ENCODE data around the gene TNS1.

TNS1 gene

GRCh38 chr2:218002143-218002844 lies 501 bp downstream of the TNS1 start:
- DNase-seq (ENCODE audit: extremely low read depth, low read depth): no peak
- no peak for TF ChIP-seq CTCF (IDR thresholded peaks at IDR 0.05; ENCODE audit: low read depth, low read length)

GRCh38 chr2:218001629-218002028 lies 1.2 kb downstream of the TNS1 start:
- no peak for DNase-seq (ENCODE audit: extremely low read depth, low read depth)
- no peak for TF ChIP-seq CTCF (IDR thresholded peaks at IDR 0.05; ENCODE audit: low read depth, low read length)

- no peak for TF ChIP-seq CTCF (IDR thresholded peaks at IDR 0.05; ENCODE audit: low read depth, low read length)
- no peak for DNase-seq (ENCODE audit: extremely low read depth, low read depth)
Measured at GRCh38 chr2:218000136-218000535, 2.7 kb downstream of the TNS1 start.

GRCh38 chr2:217999595-217999959 lies 3.2 kb downstream of the TNS1 start:
- DNase-seq (ENCODE audit: extremely low read depth, low read depth): no peak
- no peak for TF ChIP-seq CTCF (IDR thresholded peaks at IDR 0.05; ENCODE audit: low read depth, low read length)

GRCh38 chr2:217998926-217999594 lies 3.7 kb downstream of the TNS1 start:
- TF ChIP-seq CTCF (IDR thresholded peaks at IDR 0.05; ENCODE audit: low read depth, low read length): no peak
- DNase-seq (ENCODE audit: extremely low read depth, low read depth): no peak

GRCh38 chr2:217997510-217997909 lies 5.3 kb downstream of the TNS1 start:
- no peak for DNase-seq (ENCODE audit: extremely low read depth, low read depth)
- no peak for TF ChIP-seq CTCF (IDR thresholded peaks at IDR 0.05; ENCODE audit: low read depth, low read length)

GRCh38 chr2:217996361-217996760 lies 6.4 kb downstream of the TNS1 start:
- DNase-seq (ENCODE audit: extremely low read depth, low read depth): no peak
- no peak for TF ChIP-seq CTCF (IDR thresholded peaks at IDR 0.05; ENCODE audit: low read depth, low read length)
